Stimulated activated CD4-positive, alpha-beta T cell treated with anti-CD3 and anti-CD28 coated beads, Interleukin-15, amount 100 ng/mL, for 24 hours (primary cell): ENCODE results near the gene IMMP2L.
"Not testable (repeated sequence)": the region's sequence is repeated elsewhere in the genome, so short reads cannot be mapped to it uniquely, and the experiment has no call there.

Experiments used
- DNase-seq: peaks from one replicate; pipeline ENCODE4 v3.0.0-alpha.2; 2020

Gene IMMP2L

GRCh38 chr7:111256391-111256790 lies 305.9 kb downstream of the IMMP2L start:
- DNase-seq: no peak

DNA sequence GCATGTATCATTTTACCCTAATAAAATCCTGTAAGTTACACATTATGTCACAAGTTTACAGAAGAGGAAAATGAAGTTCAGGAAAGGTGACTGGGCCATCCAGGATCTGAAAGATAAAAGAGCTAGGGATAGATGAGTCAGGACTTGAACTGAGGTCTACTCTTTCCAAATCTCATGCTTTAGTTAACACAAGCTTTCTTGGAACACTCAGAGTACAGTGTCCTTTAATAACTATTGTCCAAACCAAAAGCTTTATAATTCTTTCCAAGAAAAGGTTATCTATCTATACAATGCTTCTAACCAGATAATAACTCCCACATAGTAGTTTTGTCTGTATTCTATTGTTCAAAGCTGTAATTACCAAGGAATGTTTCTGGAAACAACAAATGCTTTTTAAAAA lies 306.7 kb downstream of the IMMP2L start:
- no peak for DNase-seq

GRCh38 chr7:111251365-111251764 lies 310.9 kb downstream of the IMMP2L start:
- DNase-seq: not testable (repeated sequence)

- not testable (repeated sequence) for DNase-seq
Observed at GRCh38 chr7:111249807-111250206, 312.5 kb downstream of the IMMP2L start.

GRCh38 chr7:111242141-111242755 lies 320.0 kb downstream of the IMMP2L start:
- no peak for DNase-seq

DNA sequence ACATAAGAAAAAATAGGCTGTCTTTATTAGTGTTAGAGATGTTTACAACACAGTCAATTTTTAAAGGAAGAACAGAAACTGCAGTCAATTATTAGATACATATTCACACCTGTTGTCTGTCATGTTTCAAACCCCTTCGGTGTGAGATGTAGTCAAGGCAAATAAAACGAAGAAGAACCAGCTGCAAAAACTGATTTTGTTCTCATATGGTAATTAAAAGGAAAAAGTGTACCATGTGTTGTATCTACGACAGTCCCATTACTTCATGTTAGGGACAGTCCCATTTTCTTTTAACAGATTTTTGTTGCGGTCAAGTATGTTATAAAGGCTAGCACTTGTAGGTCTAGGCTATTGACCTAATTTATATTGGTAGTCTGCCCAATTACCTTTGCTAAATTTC lies 321.9 kb downstream of the IMMP2L start:
- no peak for DNase-seq

- no peak for DNase-seq
Observed at GRCh38 chr7:111239437-111239836, 322.9 kb downstream of the IMMP2L start.

GRCh38 chr7:111238886-111239285 lies 323.4 kb downstream of the IMMP2L start:
- no peak for DNase-seq

DNA sequence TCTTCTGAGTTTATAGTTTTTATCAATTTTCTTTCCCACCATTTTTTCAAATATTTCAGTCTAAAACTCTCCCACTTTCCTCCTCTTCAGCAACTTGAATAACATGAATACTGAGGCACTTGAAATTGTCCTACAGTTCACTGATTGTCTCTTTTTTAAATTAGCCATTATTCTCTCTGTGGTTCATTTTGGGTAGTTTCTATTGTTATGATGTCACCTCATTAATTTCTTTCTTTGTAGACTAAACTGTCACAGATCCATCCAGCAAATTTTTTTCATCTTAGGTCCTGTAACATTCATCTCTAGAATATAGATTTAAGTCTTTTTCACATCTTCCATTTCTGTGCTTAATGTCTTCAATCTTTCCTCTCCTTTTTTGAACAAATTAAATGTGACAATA lies 326.6 kb downstream of the IMMP2L start:
- DNase-seq: no peak

DNA sequence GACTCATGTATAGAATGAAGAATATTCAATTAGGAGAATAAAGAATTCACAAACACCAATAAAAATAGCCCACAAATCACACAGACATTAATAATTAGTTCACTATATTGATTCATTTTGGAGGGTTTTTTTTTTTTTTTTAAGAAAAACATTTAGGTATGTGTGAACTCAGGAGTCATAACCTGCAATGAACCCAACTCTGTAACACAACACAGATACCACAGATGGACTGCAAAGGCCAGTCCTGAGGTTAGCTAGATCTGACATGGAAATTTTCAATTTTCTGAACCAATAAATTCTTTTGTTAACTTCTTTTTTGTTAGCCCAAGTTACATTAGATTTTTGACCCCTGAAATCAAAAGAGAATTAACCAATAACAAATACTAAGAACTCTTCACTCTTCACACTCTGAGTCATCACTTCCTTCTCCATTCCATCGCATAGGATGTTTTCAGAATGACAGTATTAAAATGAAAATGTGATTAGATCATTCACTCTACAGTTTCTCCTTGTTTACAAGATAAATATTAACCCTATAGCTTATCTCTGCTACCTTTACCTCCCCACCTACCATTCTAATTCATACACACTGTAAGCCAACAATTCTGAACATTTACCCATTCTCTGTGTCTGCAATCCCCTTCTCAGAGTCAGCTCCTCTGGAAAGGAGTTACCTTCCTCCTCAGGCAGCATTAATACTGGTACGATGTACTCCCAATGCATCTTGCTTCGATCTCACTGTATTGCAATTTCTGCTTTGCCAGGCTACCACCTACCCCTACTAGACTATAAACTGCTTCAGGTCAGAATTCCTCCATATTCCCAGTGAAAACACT lies 329.8 kb downstream of the IMMP2L start:
- DNase-seq: no peak

DNA sequence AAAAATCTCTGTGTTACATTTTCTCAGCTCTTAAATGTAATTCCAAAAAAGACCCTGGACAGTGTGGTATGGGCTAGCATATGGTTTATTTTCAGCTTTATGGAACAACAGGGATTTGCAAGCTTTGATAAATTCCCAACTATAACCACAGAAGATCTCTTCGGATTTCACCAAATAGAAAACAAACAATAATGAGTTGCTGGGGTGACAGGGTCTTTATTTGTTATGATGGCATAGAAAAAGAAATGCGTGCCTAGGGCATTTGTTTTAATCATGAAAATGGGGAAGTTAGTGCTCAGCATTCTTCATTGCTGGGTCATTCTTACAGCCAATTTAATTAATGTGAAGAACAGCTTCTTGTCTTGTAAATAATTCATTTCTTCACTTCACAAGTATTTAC lies 332.4 kb downstream of the IMMP2L start:
- no peak for DNase-seq

DNA sequence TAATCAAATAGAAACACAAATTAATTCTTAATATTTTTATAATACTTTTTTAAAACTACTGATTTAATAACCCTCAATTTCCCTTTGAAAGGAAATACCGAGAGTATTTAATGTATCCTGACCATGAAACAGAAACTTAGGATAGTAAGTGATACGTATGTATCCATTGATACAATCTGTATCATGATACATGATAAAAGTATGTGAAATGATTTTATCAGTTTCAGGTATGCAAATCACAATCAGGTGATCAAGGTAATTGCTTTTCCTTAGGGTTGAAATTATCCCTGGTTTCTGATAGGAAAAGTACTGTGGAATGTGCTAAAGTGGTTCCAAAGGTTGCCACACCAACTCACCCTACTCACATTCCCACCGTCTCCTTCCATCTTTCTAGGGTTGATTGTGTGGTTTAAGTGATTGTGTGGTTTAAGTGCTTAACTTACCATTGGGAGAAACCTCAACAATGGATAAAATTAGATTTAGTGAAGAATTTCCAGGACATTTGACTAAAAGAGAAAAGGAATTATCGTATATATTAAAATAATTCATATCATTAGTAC lies 333.0 kb downstream of the IMMP2L start:
- no peak for DNase-seq

DNA sequence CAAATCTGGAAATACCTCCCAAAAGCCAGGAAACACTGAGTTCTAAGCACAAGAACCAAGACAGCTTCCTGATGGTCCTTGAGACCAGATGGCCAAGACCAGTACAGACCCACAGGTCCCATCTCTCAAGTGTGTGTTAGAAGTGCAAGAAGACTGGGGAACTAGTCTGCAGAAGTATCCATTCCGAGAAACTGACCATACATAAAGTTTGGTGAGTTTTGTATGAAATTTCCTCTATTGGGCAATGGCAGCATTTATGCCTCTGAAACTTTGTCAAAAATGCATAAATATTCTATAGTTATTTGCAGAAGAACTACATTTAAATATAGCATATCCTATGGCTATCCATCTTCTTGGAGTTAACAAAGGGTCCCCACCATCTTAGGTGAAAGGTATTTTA lies 333.9 kb downstream of the IMMP2L start:
- DNase-seq: no peak

GRCh38 chr7:111226800-111227199 lies 335.5 kb downstream of the IMMP2L start:
- DNase-seq: no peak

GRCh38 chr7:111224354-111225231 lies 337.7 kb downstream of the IMMP2L start:
- DNase-seq: no peak

GRCh38 chr7:111223802-111224253 lies 338.5 kb downstream of the IMMP2L start:
- DNase-seq: no peak

DNA sequence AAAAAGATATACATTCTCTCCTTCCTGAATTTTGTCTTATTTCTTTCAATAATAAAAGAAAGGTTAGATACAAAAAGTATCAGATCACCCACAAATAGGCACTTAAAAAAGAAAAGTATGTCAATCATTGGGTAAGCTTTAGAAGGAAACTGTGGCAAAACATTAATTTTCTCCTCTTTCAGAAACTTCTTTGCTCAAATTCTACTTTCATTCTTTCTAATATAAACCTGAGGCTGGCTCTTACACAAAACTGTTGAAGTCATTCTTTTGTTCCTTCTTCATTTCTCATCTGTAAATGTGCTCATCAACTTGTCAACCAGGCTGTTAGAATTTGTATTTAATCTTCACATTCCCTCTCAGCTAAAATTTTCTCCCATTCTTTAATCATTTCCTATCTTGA lies 346.7 kb downstream of the IMMP2L start:
- DNase-seq: no peak

DNA sequence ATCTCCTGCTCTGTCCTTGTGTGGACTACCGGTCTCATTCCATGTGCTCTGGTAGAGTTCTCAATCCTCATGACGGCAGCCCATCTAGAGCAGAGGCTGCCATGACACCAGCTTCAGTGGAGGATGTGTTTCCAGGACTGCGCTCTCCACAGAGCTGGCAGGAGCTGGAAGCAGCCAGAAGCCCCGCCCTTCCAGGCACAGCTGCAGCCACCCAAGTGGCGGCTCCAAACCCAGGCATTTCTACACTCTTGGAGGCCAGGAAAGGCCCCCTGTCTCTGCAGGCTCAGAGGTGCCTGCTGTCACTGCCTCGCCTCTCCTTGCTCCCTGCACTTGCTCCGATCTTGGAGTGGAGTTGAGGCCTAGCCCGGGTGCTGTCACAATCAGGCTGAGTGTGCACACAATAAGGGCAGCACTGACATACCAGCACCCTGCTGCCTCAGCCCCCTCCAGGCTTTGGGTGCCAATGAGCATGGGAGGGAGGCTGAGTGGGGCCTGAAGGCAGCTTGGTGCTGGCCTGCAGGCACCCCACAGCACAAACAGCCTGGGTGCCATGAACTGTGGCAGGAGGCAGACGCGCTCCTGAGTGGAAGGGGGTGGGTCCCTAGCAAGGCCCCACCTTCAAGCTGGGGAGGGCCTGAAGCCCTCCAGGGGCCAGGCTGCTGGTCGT lies 349.3 kb downstream of the IMMP2L start:
- DNase-seq: no peak

GRCh38 chr7:111210996-111211395 lies 351.3 kb downstream of the IMMP2L start:
- DNase-seq: no peak

DNA sequence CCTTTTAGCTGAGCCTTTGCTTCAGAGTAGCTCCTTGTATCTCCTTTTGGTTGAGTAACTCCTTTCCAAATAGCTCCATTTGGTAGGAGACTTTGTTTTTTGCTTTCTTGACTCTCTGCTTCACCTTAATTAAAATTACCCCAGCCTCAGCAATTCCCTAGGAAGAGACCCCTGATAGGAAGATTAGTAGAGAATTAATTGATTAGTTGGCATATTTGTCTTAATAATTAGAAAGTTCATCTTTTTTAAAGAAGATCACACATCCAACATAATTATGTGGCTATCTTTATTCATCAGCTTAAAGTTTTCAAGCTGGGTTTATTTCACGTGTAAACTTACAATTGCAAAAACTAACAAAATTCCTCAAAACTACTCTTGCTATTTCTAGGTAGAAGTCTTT lies 352.2 kb downstream of the IMMP2L start:
- no peak for DNase-seq

- no peak for DNase-seq
Observed at GRCh38 chr7:111205251-111205650, 357.0 kb downstream of the IMMP2L start.

DNA sequence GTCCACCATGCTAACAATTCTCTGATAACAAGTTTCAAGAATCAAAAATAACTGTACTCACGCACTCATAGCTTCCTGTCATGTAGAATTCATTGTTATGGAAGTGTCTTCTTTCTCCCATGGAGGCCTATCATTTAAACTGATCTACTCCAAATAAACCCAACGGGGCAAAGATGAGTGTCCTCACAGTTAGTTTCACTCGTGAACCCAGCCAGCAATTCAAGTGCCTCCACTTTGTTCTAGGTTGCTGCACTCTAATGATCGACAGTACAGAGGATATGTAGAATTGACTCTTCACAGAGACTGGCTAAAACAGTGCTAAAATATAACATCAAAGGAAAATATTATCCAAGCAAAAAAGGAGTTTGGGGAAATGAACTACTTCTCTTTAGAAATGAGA lies 360.0 kb downstream of the IMMP2L start:
- no peak for DNase-seq

GRCh38 chr7:111199643-111200042 lies 362.6 kb downstream of the IMMP2L start:
- DNase-seq: no peak
